GM13976 (cell line): ENCODE results near the gene SFT2D3.

Source experiments
- DNase-seq: peaks from one replicate; pipeline ENCODE4 v3.0.0; 2012; ENCODE audit warnings: low spot score
- in situ Hi-C: fragments of 300-500 bp; cut with MboI; formaldehyde crosslinking; loops from one replicate; pipeline ENCODE4 v1.12.0; 2022; ENCODE audit warnings: low sequenced_read_pairs, mixed read lengths, inconsistent platforms; ENCODE audit not compliant: unreplicated experiment
- TF ChIP-seq, protein P1 (sequence below): IDR thresholded peaks from 2 replicates; pipeline ENCODE4 v1.5.1; 2012; ENCODE audit warnings: borderline replicate concordance, mild to moderate bottlenecking; ENCODE audit not compliant: insufficient read depth; ENCODE audit errors: extremely low read depth, missing control alignments, control extremely low read depth

Gene SFT2D3

GRCh38 chr2:127660291-127660578, 41.1 kb upstream of the SFT2D3 start:
- no peak for DNase-seq
- in situ Hi-C loops, result no loop called here
- TF ChIP-seq, protein P1, sequence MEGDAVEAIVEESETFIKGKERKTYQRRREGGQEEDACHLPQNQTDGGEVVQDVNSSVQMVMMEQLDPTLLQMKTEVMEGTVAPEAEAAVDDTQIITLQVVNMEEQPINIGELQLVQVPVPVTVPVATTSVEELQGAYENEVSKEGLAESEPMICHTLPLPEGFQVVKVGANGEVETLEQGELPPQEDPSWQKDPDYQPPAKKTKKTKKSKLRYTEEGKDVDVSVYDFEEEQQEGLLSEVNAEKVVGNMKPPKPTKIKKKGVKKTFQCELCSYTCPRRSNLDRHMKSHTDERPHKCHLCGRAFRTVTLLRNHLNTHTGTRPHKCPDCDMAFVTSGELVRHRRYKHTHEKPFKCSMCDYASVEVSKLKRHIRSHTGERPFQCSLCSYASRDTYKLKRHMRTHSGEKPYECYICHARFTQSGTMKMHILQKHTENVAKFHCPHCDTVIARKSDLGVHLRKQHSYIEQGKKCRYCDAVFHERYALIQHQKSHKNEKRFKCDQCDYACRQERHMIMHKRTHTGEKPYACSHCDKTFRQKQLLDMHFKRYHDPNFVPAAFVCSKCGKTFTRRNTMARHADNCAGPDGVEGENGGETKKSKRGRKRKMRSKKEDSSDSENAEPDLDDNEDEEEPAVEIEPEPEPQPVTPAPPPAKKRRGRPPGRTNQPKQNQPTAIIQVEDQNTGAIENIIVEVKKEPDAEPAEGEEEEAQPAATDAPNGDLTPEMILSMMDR, result no peak

- DNase-seq, result no peak
- TF ChIP-seq, protein P1, result no peak
- in situ Hi-C loops, result no loop called here
Observed at GRCh38 chr2:127661072-127661649, 40.1 kb upstream of the SFT2D3 start.

GRCh38 chr2:127661949-127662510, 39.3 kb upstream of the SFT2D3 start:
- in situ Hi-C loops, result no loop called here
- DNase-seq, result no peak
- TF ChIP-seq, protein P1, result no peak

DNA sequence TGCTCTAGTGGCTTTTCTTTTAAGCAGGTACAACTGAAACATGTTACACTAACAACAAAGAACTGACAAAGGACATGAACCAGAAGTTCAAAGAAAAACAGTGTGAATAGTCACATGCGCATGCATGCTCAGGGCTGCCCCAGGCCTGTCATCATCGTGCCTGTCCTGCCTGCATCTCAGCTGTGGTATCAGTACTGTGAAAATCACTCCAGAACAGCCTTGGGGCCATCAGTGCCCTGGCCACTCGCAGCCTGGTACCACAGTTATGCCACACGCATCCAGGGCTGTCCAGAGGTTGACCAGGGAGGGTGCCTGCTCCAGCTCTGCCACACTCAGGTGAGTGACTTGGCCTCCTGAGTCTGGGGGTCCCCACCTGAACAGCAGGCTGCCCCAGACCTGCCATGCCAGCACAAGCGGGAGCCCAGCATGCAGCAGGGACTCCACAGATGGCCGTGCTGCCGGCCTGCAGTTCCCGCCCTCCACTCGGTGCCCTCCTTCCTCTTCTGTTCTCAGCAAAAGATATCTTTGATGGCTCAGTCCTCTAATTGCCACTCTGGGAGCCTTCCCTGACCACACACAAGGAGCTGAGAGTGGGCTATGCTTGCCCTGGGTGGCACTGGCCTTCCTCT, 38.2 kb upstream of the SFT2D3 start:
- TF ChIP-seq, protein P1, result no peak
- in situ Hi-C loops, result no loop called here
- DNase-seq, result no peak

DNA sequence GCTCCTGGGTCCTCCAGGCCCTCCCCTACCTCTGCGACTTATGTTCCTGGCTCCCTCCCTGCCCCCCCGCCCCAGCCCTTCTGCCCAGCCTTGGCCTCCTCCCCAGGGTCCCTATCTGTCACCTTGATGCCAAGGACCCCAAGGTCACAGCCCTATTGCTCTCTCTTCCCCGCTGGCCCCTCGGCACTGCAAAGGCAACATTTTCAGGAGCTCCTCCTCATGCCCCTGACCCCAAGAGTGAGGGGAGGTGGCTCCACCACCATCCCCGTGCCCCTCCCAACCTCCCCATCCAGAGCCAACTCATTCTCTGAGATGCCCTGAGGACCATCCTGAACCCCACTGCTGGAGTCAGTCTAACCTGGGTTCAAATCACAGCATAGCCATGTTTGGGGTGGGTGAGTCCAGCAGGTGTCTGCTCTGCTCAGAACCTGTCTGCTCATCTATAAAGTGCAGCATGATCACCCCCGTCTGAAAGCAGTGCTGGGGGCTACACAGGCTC, 37.7 kb upstream of the SFT2D3 start:
- TF ChIP-seq, protein P1, result no peak
- in situ Hi-C loops, result no loop called here
- DNase-seq, result no peak

DNA sequence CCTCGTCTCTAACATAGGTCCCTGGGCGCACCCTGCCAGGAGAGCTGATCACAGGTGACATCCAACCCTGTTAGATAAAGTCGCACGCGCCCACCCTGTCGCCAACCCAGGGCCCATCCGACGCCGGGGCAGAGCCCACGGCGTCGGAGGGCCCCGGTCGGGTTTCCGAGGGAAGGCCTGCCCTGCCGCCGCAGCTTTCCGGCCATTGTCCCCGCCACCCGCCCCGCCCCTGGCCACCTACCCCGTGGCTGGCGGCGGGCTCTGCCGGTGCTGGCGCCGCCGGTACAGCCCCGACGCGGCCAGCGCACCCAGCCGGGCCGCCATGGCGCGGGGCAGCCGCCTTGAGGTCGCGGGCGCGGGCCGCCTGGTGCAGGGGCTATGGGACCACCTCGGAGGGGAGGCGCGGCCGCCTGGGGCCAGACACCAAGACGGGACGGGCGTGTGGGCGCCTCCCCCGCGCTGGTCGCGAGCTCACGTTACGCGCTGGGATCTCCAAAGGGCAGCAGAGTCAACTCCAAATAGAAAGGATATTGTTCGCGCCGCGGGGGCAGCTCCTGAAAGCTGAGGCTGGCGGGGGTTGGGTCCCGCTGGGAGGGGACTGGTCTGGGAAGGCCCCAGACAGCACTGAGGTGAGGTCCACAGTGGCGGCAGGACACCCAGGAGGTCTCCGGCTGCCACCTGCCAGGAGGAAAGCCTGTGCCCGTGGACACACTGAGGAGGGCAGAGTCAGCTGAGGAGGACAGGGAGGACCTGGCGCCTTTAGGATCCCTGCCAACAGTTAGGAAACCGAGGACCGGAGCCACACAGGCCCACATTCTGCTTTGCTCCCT, 37.0 kb upstream of the SFT2D3 start:
- TF ChIP-seq, protein P1, result no peak
- in situ Hi-C loops, result no loop called here
- no peak for DNase-seq
